Gastrocnemius medialis (tissue), 4 donors: Measurements from ENCODE around the gene LRRC8D. TPM values are rescaled to one million over a fixed set of nuclear protein-coding genes. Genes with fewer than 3 reads are reported as not detected.

ENCODE experiments used
- ATAC-seq, 2 donors: fragments of 150-250 bp; one replicate each; pipeline ENCODE4 v1.9.1; 2016
- DNase-seq, 2 donors: peaks; one replicate each; pipeline ENCODE4 v3.0.0-alpha.2; 2019
- H3K27ac ChIP-seq, 4 donors: fragments of 200-600 bp; sonication (generic); 1 replicate in 1 of 4; 2 replicates in 3 of 4; pipeline ENCODE4 v1.5.1; 2016 to 2018; ENCODE audit warnings: mild to moderate bottlenecking in 2 of 4, moderate library complexity in 1 of 4
- H3K27me3 ChIP-seq, 3 donors: fragments of 200-600 bp; sonication (generic) in 2 of 3; 1 replicate in 1 of 3; 2 replicates in 2 of 3; pipeline versions ENCODE4 v1.5.1 to v1.6.0; 2016 to 2019; ENCODE audit warnings: mild to moderate bottlenecking in 1 of 3, moderate library complexity in 1 of 3
- H3K36me3 ChIP-seq, 2 donors: fragments of 200-600 bp; sonication (generic) in 1 of 2; one replicate each; pipeline ENCODE4 v1.5.1; 2017 to 2018
- H3K4me1 ChIP-seq, 2 donors: fragments of 200-600 bp; sonication (generic) in 1 of 2; one replicate each; pipeline ENCODE4 v1.5.1; 2016 to 2017; ENCODE audit warnings: mild to moderate bottlenecking in 2 of 2
- H3K4me3 ChIP-seq, 4 donors: fragments of 200-600 bp; sonication (generic) in 3 of 4; 1 replicate in 1 of 4; 2 replicates in 3 of 4; pipeline ENCODE4 v1.5.1; 2016 to 2019; ENCODE audit warnings: mild to moderate bottlenecking in 2 of 4
- H3K9me3 ChIP-seq, 3 donors: fragments of 200-600 bp; sonication (generic) in 2 of 3; 1 replicate in 1 of 3; 2 replicates in 2 of 3; pipeline ENCODE4 v1.5.1; 2016 to 2019
- POLR2A ChIP-seq, 2 donors: fragments of 450-650 bp; IDR thresholded peaks; one replicate each; pipeline ENCODE4 v1.6.1; 2017; ENCODE audit warnings: antibody characterized with exemption in 2 of 2, mild to moderate bottlenecking in 2 of 2, moderate library complexity in 2 of 2
- in situ Hi-C, 4 donors: fragments of 200-750 bp; cut with MboI; loops; one replicate each; pipeline versions ENCODE4 v1.15.0 to v1.8.0; 2017; ENCODE audit warnings: low sequenced_read_pairs in 4 of 4
- intact Hi-C: fragments of 100-400 bp; cut with DNase I; formaldehyde crosslinking; loops from one replicate; pipeline ENCODE4 v1.15.1; 2023; ENCODE audit warnings: low total_unique reads
- total RNA-seq, 4 donors: library from RNA; depleted of rRNA; stranded (reverse); fragments of >200 nt; gene quantifications; one replicate each; pipeline versions ENCODE4 v1.1.0 to v1.2.3, GENCODE V29; 2016
- TF ChIP-seq, protein P1 (sequence below), 5 experiments: fragments of 450-650 bp in 3 of 5; fragments of 200-600 bp in 2 of 5; sonication (generic) in 2 of 5; IDR thresholded peaks in 4 of 5; conservative IDR thresholded peaks in 1 of 5; 1 replicate in 4 of 5; 2 replicates in 1 of 5; pipeline ENCODE4 v1.5.1; 2016 to 2019; ENCODE audit warnings: antibody characterized with exemption in 5 of 5, mild to moderate bottlenecking in 3 of 5, moderate library complexity in 3 of 5

Gene LRRC8D
- total RNA-seq, 4 donors from 2014 or later = 3.0 to 15.0 (median 9.2) TPM

DNA sequence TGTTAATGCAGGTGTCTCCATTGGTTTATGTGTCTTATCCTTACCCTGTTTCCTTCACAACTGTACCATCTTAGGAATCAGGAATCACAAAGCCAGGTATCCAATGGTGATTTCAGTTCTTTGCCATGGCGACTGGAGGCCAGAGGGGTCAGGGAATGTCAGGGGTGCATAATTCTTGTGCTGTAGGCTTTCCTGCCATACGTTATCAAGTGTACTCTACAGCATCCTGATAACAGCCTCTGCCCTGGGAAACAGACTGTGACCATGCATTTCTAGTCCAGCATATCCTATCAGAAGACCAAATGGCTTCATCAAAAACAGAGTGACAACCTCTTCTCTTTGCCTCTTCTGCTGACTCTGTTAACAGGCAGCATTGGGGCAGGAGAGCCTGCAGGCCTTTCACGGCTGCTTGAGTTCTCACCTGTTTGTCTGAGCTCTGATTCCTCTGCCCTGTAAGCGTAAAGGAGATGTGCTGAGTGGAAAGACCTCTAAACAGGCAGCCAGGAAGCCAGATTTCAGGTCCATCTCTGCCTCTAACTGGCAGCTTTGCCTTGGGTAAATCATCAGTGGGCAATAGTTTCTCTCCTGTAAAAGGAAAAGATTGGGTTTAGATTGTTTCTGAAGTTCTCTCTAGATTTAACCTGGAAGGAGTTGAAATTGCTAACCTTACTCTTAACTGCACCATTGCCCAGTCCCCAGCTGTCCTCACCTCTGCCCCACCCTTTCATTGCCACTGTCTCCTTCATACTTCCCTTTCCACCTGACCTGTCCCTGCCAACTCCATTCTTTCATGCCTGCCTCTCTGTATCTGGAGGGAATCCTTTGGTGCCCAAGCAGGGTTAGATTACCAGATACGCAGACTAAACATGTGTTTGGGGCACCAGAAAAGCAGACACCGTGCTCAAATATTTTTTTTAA, 80.2 kb downstream of the LRRC8D start:
- no peak for ATAC-seq
- Histone ChIP-seq H3K27ac (peak overlapping the region in 1 of 4 donors; percentile 42), H3K4me1 (peaks cover 37 to 58% of the 10 kb centered on the region in 2 donors), H3K9me3 (no peaks in the 10 kb centered on the region), H3K36me3 (no peaks in the 10 kb centered on the region), H3K4me3 (no peak overlapping the region), H3K27me3 (no peaks in the 10 kb centered on the region)
- TF ChIP-seq, protein P1, sequence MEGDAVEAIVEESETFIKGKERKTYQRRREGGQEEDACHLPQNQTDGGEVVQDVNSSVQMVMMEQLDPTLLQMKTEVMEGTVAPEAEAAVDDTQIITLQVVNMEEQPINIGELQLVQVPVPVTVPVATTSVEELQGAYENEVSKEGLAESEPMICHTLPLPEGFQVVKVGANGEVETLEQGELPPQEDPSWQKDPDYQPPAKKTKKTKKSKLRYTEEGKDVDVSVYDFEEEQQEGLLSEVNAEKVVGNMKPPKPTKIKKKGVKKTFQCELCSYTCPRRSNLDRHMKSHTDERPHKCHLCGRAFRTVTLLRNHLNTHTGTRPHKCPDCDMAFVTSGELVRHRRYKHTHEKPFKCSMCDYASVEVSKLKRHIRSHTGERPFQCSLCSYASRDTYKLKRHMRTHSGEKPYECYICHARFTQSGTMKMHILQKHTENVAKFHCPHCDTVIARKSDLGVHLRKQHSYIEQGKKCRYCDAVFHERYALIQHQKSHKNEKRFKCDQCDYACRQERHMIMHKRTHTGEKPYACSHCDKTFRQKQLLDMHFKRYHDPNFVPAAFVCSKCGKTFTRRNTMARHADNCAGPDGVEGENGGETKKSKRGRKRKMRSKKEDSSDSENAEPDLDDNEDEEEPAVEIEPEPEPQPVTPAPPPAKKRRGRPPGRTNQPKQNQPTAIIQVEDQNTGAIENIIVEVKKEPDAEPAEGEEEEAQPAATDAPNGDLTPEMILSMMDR (IDR thresholded peaks at IDR 0.05 in 4 of 5, conservative IDR thresholded peaks at IDR 0.05 in 1 of 5) = no peak
- no peak for TF ChIP-seq POLR2A (IDR thresholded peaks at IDR 0.05)
- intact Hi-C loops (no loop called here), in situ Hi-C loops (no loop called here)
- DNase-seq = no peak

- H3K4me3 ChIP-seq = no peak overlapping the region
- H3K36me3 ChIP-seq = no peaks in the 10 kb centered on the region
- H3K27ac ChIP-seq = no peak overlapping the region
- DNase-seq (no peak), ATAC-seq (no peak)
- H3K27me3 ChIP-seq = no peaks in the 10 kb centered on the region
- intact Hi-C loops (no loop called here), in situ Hi-C loops (no loop called here)
- no peaks in the 10 kb centered on the region for H3K9me3 ChIP-seq
- peaks cover 46 to 68% of the 10 kb centered on the region in 2 donors for H3K4me1 ChIP-seq
- TF ChIP-seq POLR2A (IDR thresholded peaks at IDR 0.05) = no peak
- TF ChIP-seq, protein P1 (IDR thresholded peaks at IDR 0.05 in 4 of 5, conservative IDR thresholded peaks at IDR 0.05 in 1 of 5) = no peak
These were observed 81.3 kb downstream of the LRRC8D start for GRCh38 chr1:89901957-89902669.

- Histone ChIP-seq H3K4me3 (no peak overlapping the region), H3K36me3 (no peaks in the 10 kb centered on the region), H3K4me1 (peaks cover 60 to 74% of the 10 kb centered on the region in 2 donors), H3K27ac (peak overlapping the region; percentile 20 to 57 (median 48)), H3K9me3 (no peaks in the 10 kb centered on the region), H3K27me3 (no peaks in the 10 kb centered on the region)
- no peak for TF ChIP-seq POLR2A (IDR thresholded peaks at IDR 0.05)
- TF ChIP-seq, protein P1 (IDR thresholded peaks at IDR 0.05 in 4 of 5, conservative IDR thresholded peaks at IDR 0.05 in 1 of 5) = no peak
- intact Hi-C loops = no loop called here
- DNase-seq (no peak), ATAC-seq (no peak)
- in situ Hi-C loops = no loop called here
These were observed 82.7 kb downstream of the LRRC8D start for GRCh38 chr1:89903550-89903949.

DNA sequence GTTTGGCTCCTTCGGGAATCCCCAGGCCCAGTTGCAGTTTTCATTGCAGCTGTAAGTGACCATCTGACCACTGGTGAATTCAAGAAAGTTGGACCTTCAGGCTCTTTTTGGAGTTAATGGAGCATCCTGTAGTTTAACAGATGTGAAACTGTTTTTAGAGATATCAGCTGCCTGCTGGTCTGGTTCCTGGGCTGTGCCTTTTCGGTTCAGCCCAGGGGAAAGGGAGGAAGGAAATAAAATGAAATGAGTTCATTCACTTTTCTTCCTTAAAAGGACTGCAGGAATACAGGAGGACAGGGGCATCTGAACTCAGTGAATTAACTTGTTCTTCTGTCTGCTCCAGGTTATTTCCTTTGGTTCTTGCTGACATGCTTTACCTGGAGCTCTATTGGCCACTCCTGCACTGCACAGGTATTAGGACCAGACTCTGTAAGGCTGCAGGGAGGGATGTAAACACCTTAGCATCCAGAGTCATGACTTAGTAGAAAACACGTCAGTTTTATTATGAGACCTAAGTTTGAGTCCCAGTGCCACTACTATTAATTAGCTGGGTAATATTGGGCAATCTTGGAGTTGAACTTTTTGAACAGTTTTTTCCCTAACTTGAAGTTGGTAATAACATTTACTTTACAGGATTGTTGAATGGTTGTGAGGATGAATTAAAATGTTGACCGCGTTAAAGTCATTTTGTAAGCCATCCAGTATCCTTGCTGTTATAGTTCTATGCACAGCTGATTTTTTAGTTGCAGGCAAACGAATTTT, 83.6 kb downstream of the LRRC8D start:
- no peak for DNase-seq

More for the DNA sequence above, 83.6 kb downstream of the LRRC8D start:
- no peak overlapping the region for H3K4me3 ChIP-seq
- H3K27me3 ChIP-seq = no peaks in the 10 kb centered on the region
- in situ Hi-C loops = no loop called here
- TF ChIP-seq, protein P1 (IDR thresholded peaks at IDR 0.05 in 4 of 5, conservative IDR thresholded peaks at IDR 0.05 in 1 of 5) = no peak
- no peak for TF ChIP-seq POLR2A (IDR thresholded peaks at IDR 0.05)
- H3K4me1 ChIP-seq = peaks cover 65 to 72% of the 10 kb centered on the region in 2 donors
- ATAC-seq = no peak
- H3K9me3 ChIP-seq = no peaks in the 10 kb centered on the region
- intact Hi-C loops = no loop called here
- peak overlapping the region; percentile 20 to 57 (median 48) for H3K27ac ChIP-seq
- H3K36me3 ChIP-seq = no peaks in the 10 kb centered on the region
